Heart right ventricle (tissue), 16 donors: ENCODE measurements around the gene FSTL5. TPM values are rescaled to one million over a fixed set of nuclear protein-coding genes. Genes with fewer than 3 reads are reported as not detected.

ENCODE experiments used
- ATAC-seq, 8 donors: fragments of 200-7000 bp; cut with Tn5 transposase; one replicate each; pipeline ENCODE4 v1.9.1; 2020; ENCODE audit warnings: mild to moderate bottlenecking in 8 of 8, moderate library complexity in 8 of 8, moderate number of reproducible peaks in 1 of 8
- DNase-seq, 2 donors: peaks; one replicate each; pipeline ENCODE4 v3.0.0-alpha.2; 2020
- H3K27ac ChIP-seq, 10 donors: fragments of 200-600 bp; sonication (generic) in 2 of 10; one replicate each; pipeline versions ENCODE4 v1.5.0 to v1.8.0; 2020 to 2022; ENCODE audit warnings: mild to moderate bottlenecking in 3 of 10
- H3K27me3 ChIP-seq, 7 donors: fragments of 200-600 bp; one replicate each; pipeline ENCODE4 v1.8.0; 2021 to 2022; ENCODE audit warnings: mild to moderate bottlenecking in 2 of 7
- H3K36me3 ChIP-seq, 9 donors: fragments of 200-600 bp; sonication (generic) in 1 of 9; one replicate each; pipeline versions ENCODE4 v1.5.0 to v1.8.0; 2020 to 2022; ENCODE audit warnings: mild to moderate bottlenecking in 2 of 9
- H3K4me1 ChIP-seq, 9 donors: fragments of 200-600 bp; sonication (generic) in 1 of 9; one replicate each; pipeline versions ENCODE4 v1.5.0 to v1.8.0; 2020 to 2022; ENCODE audit warnings: mild to moderate bottlenecking in 4 of 9
- H3K4me3 ChIP-seq, 10 donors: fragments of 200-600 bp; sonication (generic) in 2 of 10; one replicate each; pipeline versions ENCODE4 v1.5.0 to v1.8.0; 2020 to 2022; ENCODE audit warnings: mild to moderate bottlenecking in 7 of 10, moderate library complexity in 2 of 10
- H3K9me3 ChIP-seq, 11 donors: fragments of 200-600 bp in 10 of 11; sonication (generic) in 2 of 11; one replicate each; pipeline versions ENCODE4 v1.5.0 to v1.8.0; 2013 to 2022; ENCODE audit warnings: mild to moderate bottlenecking in 2 of 11, control low read depth in 1 of 11, moderate library complexity in 1 of 11
- WGBS, 2 donors: extraction: QIAGEN DNeasy Blood & Tissue Kit; methylation state at CpG; one replicate each; pipeline ENCODE4 v1.1.7; 2013; ENCODE audit warnings: inconsistent platforms in 1 of 2; 5-methylcytosine and 5-hydroxymethylcytosine counted together
- intact Hi-C, 10 donors: fragments of 100-400 bp; cut with DNase I; formaldehyde crosslinking; loops; one replicate each; pipeline versions ENCODE4 v1.11.1 to v1.14.2; 2022
- polyA plus RNA-seq, 2 donors: library from polyadenylated mRNA; stranded (reverse); fragments of 200-250 nt; gene quantifications; one replicate each; pipeline ENCODE4 v1.2.3, GENCODE V29; 2013
- total RNA-seq, 10 donors: library from RNA; stranded (reverse); fragmentation: NEBNext Ultra II Directional in 3 of 10; extraction: Animal tissue kit (Norgen Biotek cat#: 25700) in 3 of 10; gene quantifications; one replicate each; pipeline versions ENCODE4 v1.2.1 to v1.2.4, GENCODE V29; 2021 to 2023
- TF ChIP-seq, protein P1 (sequence below), 9 donors: fragments of 200-600 bp; sonication (generic) in 2 of 9; IDR thresholded peaks; one replicate each; pipeline versions ENCODE4 v1.5.0 to v1.8.0; 2021 to 2022; ENCODE audit warnings: antibody characterized with exemption in 9 of 9, mild to moderate bottlenecking in 5 of 9, moderate library complexity in 1 of 9
- donor health status: Arrhythmogenic right ventricular cardiomyopathy.
- donor health status: ischemic (EF 13 %, LVEDD 7.1; RV severe dilation, severe dysfunction).
- donor health status: healthy with polysubstance abuse.
- donor health status: DM: no; HTN: yes; CAD: no.
- donor health status: DM: no; HTN: no; CAD: no.
- donor health status: ischemic (EF 25% LVEDD 6.9; RV normal size, moderate dysfunction).
- donor health status: ischemic (EF 25% LVEDD 5.7; RV mildly dilated, moderate dysfunction).
- donor health status: healthy.
- donor health status: DM: yes; HTN: yes; CAD: no.
- donor health status: Ischemic cardiomyopathy.
- donor health status: ischemic (EF 35%, LVEDD 5.7; RV mildly dilated, moderate dysfunction).
- donor health status: nonischemic (EF 11% LVEDD 7.7; RV severe dilation, severe dysfunction).
- donor health status: DM: yes; HTN: yes; CAD: no.
- donor health status: PGD.
- donor health status: ischemic (EF 29% LVEDD 5.4; RV normal size, mild dysfunction).
- donor health status: nonischemic (EF 23%, LVEDD 6.1; RV moderate dilation, normal function).

FSTL5 gene
- total and polyA plus RNA-seq, 12 donors, result 0.01 TPM; not detected in 11

GRCh38 chr4:161629694-161630441, 533.9 kb downstream of the FSTL5 start:
- Histone ChIP-seq H3K9me3 (no peaks in the 10 kb centered on the region), H3K36me3 (no peaks in the 10 kb centered on the region), H3K27me3 (no peaks in the 10 kb centered on the region), H3K27ac (no peak overlapping the region), H3K4me1 (no peaks in the 10 kb centered on the region), H3K4me3 (no peak overlapping the region)
- TF ChIP-seq, protein P1, sequence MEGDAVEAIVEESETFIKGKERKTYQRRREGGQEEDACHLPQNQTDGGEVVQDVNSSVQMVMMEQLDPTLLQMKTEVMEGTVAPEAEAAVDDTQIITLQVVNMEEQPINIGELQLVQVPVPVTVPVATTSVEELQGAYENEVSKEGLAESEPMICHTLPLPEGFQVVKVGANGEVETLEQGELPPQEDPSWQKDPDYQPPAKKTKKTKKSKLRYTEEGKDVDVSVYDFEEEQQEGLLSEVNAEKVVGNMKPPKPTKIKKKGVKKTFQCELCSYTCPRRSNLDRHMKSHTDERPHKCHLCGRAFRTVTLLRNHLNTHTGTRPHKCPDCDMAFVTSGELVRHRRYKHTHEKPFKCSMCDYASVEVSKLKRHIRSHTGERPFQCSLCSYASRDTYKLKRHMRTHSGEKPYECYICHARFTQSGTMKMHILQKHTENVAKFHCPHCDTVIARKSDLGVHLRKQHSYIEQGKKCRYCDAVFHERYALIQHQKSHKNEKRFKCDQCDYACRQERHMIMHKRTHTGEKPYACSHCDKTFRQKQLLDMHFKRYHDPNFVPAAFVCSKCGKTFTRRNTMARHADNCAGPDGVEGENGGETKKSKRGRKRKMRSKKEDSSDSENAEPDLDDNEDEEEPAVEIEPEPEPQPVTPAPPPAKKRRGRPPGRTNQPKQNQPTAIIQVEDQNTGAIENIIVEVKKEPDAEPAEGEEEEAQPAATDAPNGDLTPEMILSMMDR (IDR thresholded peaks at IDR 0.05), result no peak
- DNase-seq, result no peak
- ATAC-seq, result no peak
- 82 to 88% methylated on average over 14 of the region's 14 CpGs for WGBS, 2 donors
- intact Hi-C loops, result no loop called here

DNA sequence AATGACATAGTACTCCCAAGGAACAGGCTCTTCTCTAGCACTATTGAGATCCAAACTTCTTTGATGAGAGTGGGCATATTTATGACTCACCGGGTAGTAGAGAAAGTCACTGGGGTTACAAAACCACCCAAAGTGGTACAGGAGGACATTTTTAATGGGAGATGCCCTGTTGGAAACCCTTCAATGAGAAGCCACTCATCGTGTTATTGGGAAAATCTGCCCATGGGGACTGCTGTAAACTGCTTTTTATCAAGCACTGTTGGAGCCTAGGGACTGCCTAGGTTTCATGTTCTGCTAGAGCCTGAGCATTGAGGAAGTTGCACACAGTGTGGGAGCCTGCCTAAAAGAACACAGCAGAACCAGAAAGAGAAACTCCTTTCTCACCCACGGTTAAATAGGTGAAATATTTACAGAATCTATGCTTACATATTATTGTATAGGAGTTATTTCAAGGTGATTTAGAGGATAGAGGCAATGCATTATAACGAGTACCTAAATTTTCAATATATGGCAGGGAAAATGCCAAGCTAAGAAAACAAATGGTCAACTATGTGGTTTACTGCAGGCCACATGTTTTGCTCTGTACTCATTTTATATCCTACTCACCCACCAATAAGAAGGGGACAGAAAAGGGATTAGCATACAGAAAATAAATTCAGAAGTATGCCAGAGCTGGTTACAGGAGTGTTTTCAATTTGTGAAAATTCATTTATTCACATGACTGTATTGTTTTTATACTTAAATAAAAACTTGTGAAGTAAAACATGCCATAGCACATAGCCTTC, 559.1 kb downstream of the FSTL5 start:
- Histone ChIP-seq H3K27me3 (no peaks in the 10 kb centered on the region), H3K36me3 (no peaks in the 10 kb centered on the region), H3K4me1 (no peaks in the 10 kb centered on the region), H3K27ac (no peak overlapping the region), H3K9me3 (peaks cover 0 to 5% (median 0%) of the 10 kb centered on the region in 11 donors), H3K4me3 (no peak overlapping the region)
- DNase-seq (no peak), ATAC-seq (no peak)
- WGBS, 2 donors, result 50 to 60% methylated on average over 4 of the region's 4 CpGs
- intact Hi-C loops, result no loop called here
- TF ChIP-seq, protein P1 (IDR thresholded peaks at IDR 0.05), result no peak

GRCh38 chr4:161601011-161601410, 562.8 kb downstream of the FSTL5 start:
- Histone ChIP-seq H3K27me3 (no peaks in the 10 kb centered on the region), H3K4me3 (no peak overlapping the region), H3K36me3 (no peaks in the 10 kb centered on the region), H3K4me1 (no peaks in the 10 kb centered on the region), H3K27ac (no peak overlapping the region), H3K9me3 (peaks cover 0 to 2% (median 0%) of the 10 kb centered on the region in 11 donors)
- TF ChIP-seq, protein P1 (IDR thresholded peaks at IDR 0.05), result no peak
- intact Hi-C loops, result no loop called here
- no peak for DNase-seq
- ATAC-seq, result no peak

DNA sequence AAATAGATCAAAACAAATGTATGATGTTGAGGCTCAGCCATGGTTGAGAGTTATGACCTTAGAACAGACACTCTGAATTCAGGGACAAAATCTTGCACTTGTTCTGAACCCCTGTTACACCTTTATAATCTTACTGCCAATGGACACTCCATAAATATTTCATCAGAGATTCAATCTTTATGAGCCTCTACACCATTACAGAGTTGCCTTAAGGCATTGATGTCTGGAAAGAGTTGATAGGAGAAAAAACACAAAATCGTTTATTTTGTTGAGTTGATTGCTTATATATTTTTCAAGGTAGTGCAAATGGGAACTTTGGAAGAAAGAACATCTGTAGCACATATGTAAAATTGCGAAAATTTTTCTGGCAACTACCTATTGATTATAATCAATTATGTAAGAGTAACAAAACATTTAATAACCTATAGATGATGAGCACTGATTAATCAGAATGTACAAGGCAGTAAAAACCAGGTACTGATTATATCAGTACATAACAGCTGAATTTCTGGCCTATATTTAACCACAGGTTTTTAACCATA, 568.5 kb downstream of the FSTL5 start:
- 78 to 84% methylated on average over 2 of the region's 2 CpGs for WGBS, 2 donors
- no peaks in the 10 kb centered on the region for H3K36me3 ChIP-seq
- H3K9me3 ChIP-seq, result peaks cover 0 to 9% (median 0%) of the 10 kb centered on the region in 11 donors
- TF ChIP-seq, protein P1 (IDR thresholded peaks at IDR 0.05), result no peak
- no peak overlapping the region for H3K4me3 ChIP-seq
- no peaks in the 10 kb centered on the region for H3K27me3 ChIP-seq
- no peak overlapping the region for H3K27ac ChIP-seq
- no peak for ATAC-seq
- intact Hi-C loops, result no loop called here
- no peaks in the 10 kb centered on the region for H3K4me1 ChIP-seq
- no peak for DNase-seq
